BLaER1 treated with 17β-estradiol and CSF1 and Interleukin-3, amounts not matched to agents 10 nM and 100 nM (cell line): ENCODE data around the gene ERG.

ENCODE experiments used
- H3K27ac ChIP-seq, 11 experiments: shearing (Covaris generic); formaldehyde crosslinking; 2 replicates each; pipeline ENCODE4 v1.8.1; 2022
- H3K27me3 ChIP-seq, 11 experiments: shearing (Covaris generic); formaldehyde crosslinking; 2 replicates each; pipeline ENCODE4 v1.8.1; 2022
- H3K36me3 ChIP-seq, 11 experiments: shearing (Covaris generic); formaldehyde crosslinking; 2 replicates each; pipeline ENCODE4 v1.8.1; 2022
- H3K4me1 ChIP-seq, 10 experiments: shearing (Covaris generic); formaldehyde crosslinking; 2 replicates each; pipeline ENCODE4 v1.8.1; 2022
- H3K4me2 ChIP-seq, 11 experiments: shearing (Covaris generic); formaldehyde crosslinking; 2 replicates each; pipeline ENCODE4 v1.8.1; 2022
- H3K4me3 ChIP-seq, 10 experiments: shearing (Covaris generic); formaldehyde crosslinking; 2 replicates each; pipeline ENCODE4 v1.8.1; 2022
- H3K9ac ChIP-seq, 11 experiments: shearing (Covaris generic); formaldehyde crosslinking; 2 replicates each; pipeline ENCODE4 v1.8.1; 2022
- H3K9me3 ChIP-seq, 11 experiments: shearing (Covaris generic); formaldehyde crosslinking; replicated peaks in 1 of 11; 2 replicates each; pipeline ENCODE4 v1.8.1; 2022
- H4K20me1 ChIP-seq, 11 experiments: shearing (Covaris generic); formaldehyde crosslinking; 2 replicates each; pipeline ENCODE4 v1.8.1; 2022
- Cebpa-rat ChIP-seq, 11 experiments: shearing (Covaris generic); IDR thresholded peaks; 2 replicates each; pipeline ENCODE4 v1.8.1; 2022

The ERG gene

GRCh38 chr21:38488640-38489270, 9.5 kb downstream of the ERG start:
- H3K9me3 ChIP-seq: no peaks in the 10 kb centered on the region
- H3K4me1 ChIP-seq: peaks cover 73 to 99% (median 95%) of the 10 kb centered on the region in 10 experiments
- no peak for TF ChIP-seq Cebpa-rat (IDR thresholded peaks at IDR 0.05)
- H3K4me3 ChIP-seq: peak overlapping the region in 9 of 10 experiments; percentile 7 to 56 (median 41); a peak in 14 of 20 replicates
- no peaks in the 10 kb centered on the region for H4K20me1 ChIP-seq
- H3K36me3 ChIP-seq: peaks cover 0 to 25% (median 0%) of the 10 kb centered on the region in 11 experiments; a peak in 4 of 22 replicates
- peak overlapping the region in 9 of 11 experiments; percentile 17 to 88 (median 60); a peak in 18 of 22 replicates for H3K9ac ChIP-seq
- peak overlapping the region; percentile 64 to 97 (median 92) for H3K4me2 ChIP-seq
- no peaks in the 10 kb centered on the region for H3K27me3 ChIP-seq
- H3K27ac ChIP-seq: peak overlapping the region in 9 of 11 experiments; percentile 44 to 92 (median 79); a peak in 18 of 22 replicates

- Histone ChIP-seq H4K20me1 (no peaks in the 10 kb centered on the region), H3K27ac (peak overlapping the region in 9 of 11 experiments; percentile 44 to 92 (median 79); a peak in 18 of 22 replicates), H3K36me3 (peaks cover 0 to 19% (median 0%) of the 10 kb centered on the region in 11 experiments; a peak in 4 of 22 replicates), H3K4me3 (peak overlapping the region in 8 of 10 experiments; percentile 7 to 56 (median 42); a peak in 13 of 20 replicates), H3K9me3 (no peaks in the 10 kb centered on the region), H3K4me2 (peak overlapping the region; percentile 64 to 97 (median 92)), H3K4me1 (peaks cover 67 to 98% (median 93%) of the 10 kb centered on the region in 10 experiments), H3K9ac (peak overlapping the region in 9 of 11 experiments; percentile 17 to 88 (median 60); a peak in 18 of 22 replicates), H3K27me3 (no peaks in the 10 kb centered on the region)
- no peak for TF ChIP-seq Cebpa-rat (IDR thresholded peaks at IDR 0.05)
Measured at GRCh38 chr21:38487901-38488639, 10.2 kb downstream of the ERG start.

GRCh38 chr21:38486706-38487105, 11.6 kb downstream of the ERG start:
- no peak overlapping the region for H3K4me3 ChIP-seq
- TF ChIP-seq Cebpa-rat (IDR thresholded peaks at IDR 0.05): 0 out of 22 replicates have a peak, but pooled peaks of 2 of the 11 experiments have one; percentile 13 to 15
- H3K4me2 ChIP-seq: peak overlapping the region; percentile 60 to 96 (median 72)
- peak overlapping the region in 4 of 11 experiments; percentile 12 to 62 (median 49); a peak in 8 of 22 replicates for H3K9ac ChIP-seq
- H3K27ac ChIP-seq: peak overlapping the region in 9 of 11 experiments; percentile 38 to 91 (median 61); a peak in 15 of 22 replicates
- H3K36me3 ChIP-seq: peaks cover 0 to 25% (median 0%) of the 10 kb centered on the region in 11 experiments; a peak in 4 of 22 replicates
- no peaks in the 10 kb centered on the region for H3K27me3 ChIP-seq
- peaks cover 55 to 98% (median 92%) of the 10 kb centered on the region in 10 experiments for H3K4me1 ChIP-seq
- H4K20me1 ChIP-seq: peaks cover 0 to 4% (median 0%) of the 10 kb centered on the region in 11 experiments; a peak in 1 of 22 replicates
- no peaks in the 10 kb centered on the region for H3K9me3 ChIP-seq

GRCh38 chr21:38486221-38486620, 12.1 kb downstream of the ERG start:
- H3K27me3 ChIP-seq: no peaks in the 10 kb centered on the region
- H3K9ac ChIP-seq: peak overlapping the region in 3 of 11 experiments; percentile 12 to 62 (median 60); a peak in 3 of 22 replicates
- H3K4me1 ChIP-seq: peaks cover 51 to 98% (median 91%) of the 10 kb centered on the region in 10 experiments
- H3K27ac ChIP-seq: peak overlapping the region in 9 of 11 experiments; percentile 38 to 91 (median 61); a peak in 15 of 22 replicates
- TF ChIP-seq Cebpa-rat (IDR thresholded peaks at IDR 0.05): no peak
- H3K9me3 ChIP-seq: no peaks in the 10 kb centered on the region
- H3K4me3 ChIP-seq: 0 out of 20 replicates have a peak overlapping the region, but pooled peaks of 1 of the 10 experiments have one; percentile 8
- H4K20me1 ChIP-seq: peaks cover 0 to 4% (median 0%) of the 10 kb centered on the region in 11 experiments; a peak in 1 of 22 replicates
- H3K36me3 ChIP-seq: peaks cover 0 to 22% (median 0%) of the 10 kb centered on the region in 11 experiments; a peak in 3 of 22 replicates
- peak overlapping the region; percentile 60 to 96 (median 72); a peak in 21 of 22 replicates for H3K4me2 ChIP-seq

GRCh38 chr21:38479641-38480525, 18.4 kb downstream of the ERG start:
- peak overlapping the region in 9 of 11 experiments; percentile 56 to 91 (median 79); a peak in 18 of 22 replicates for H3K27ac ChIP-seq
- peaks cover 0 to 18% (median 0%) of the 10 kb centered on the region in 11 experiments; a peak in 4 of 22 replicates for H3K27me3 ChIP-seq
- peaks cover 0 to 6% (median 0%) of the 10 kb centered on the region in 11 experiments; a peak in 1 of 22 replicates for H3K36me3 ChIP-seq
- no peak for TF ChIP-seq Cebpa-rat (IDR thresholded peaks at IDR 0.05)
- H3K9me3 ChIP-seq: no peaks in the 10 kb centered on the region
- H3K4me1 ChIP-seq: peaks cover 54 to 99% (median 94%) of the 10 kb centered on the region in 10 experiments
- H4K20me1 ChIP-seq: peaks cover 0 to 4% (median 0%) of the 10 kb centered on the region in 11 experiments; a peak in 2 of 22 replicates
- peak overlapping the region in 4 of 10 experiments; percentile 10 to 41 (median 27); a peak in 6 of 20 replicates for H3K4me3 ChIP-seq
- H3K4me2 ChIP-seq: peak overlapping the region; percentile 77 to 97 (median 87)
- peak overlapping the region in 9 of 11 experiments; percentile 10 to 68 (median 52); a peak in 14 of 22 replicates for H3K9ac ChIP-seq

GRCh38 chr21:38478782-38479181, 19.5 kb downstream of the ERG start:
- no peaks in the 10 kb centered on the region for H3K9me3 ChIP-seq
- peak overlapping the region in 10 of 11 experiments; percentile 32 to 91 (median 79); a peak in 17 of 22 replicates for H3K27ac ChIP-seq
- H3K9ac ChIP-seq: peak overlapping the region in 6 of 11 experiments; percentile 6 to 80 (median 72); a peak in 3 of 22 replicates
- peaks cover 0 to 18% (median 0%) of the 10 kb centered on the region in 11 experiments; a peak in 4 of 22 replicates for H3K27me3 ChIP-seq
- H3K4me2 ChIP-seq: peak overlapping the region; percentile 77 to 97 (median 87)
- peaks cover 0 to 4% (median 0%) of the 10 kb centered on the region in 11 experiments; a peak in 2 of 22 replicates for H4K20me1 ChIP-seq
- H3K4me3 ChIP-seq: 0 out of 20 replicates have a peak overlapping the region, but pooled peaks of 2 of the 10 experiments have one; percentile 22 to 32
- no peak for TF ChIP-seq Cebpa-rat (IDR thresholded peaks at IDR 0.05)
- H3K4me1 ChIP-seq: peaks cover 61 to 99% (median 95%) of the 10 kb centered on the region in 10 experiments
- peaks cover 0 to 11% (median 0%) of the 10 kb centered on the region in 11 experiments; a peak in 1 of 22 replicates for H3K36me3 ChIP-seq

- Histone ChIP-seq H3K36me3 (peaks cover 0 to 8% (median 0%) of the 10 kb centered on the region in 11 experiments; a peak in 1 of 22 replicates), H3K27ac (peak overlapping the region in 10 of 11 experiments; percentile 9 to 91 (median 79); a peak in 19 of 22 replicates), H3K27me3 (peaks cover 0 to 18% (median 0%) of the 10 kb centered on the region in 11 experiments; a peak in 4 of 22 replicates), H3K4me2 (peak overlapping the region; percentile 77 to 97 (median 87)), H3K9me3 (no peaks in the 10 kb centered on the region), H4K20me1 (peaks cover 0 to 4% (median 0%) of the 10 kb centered on the region in 11 experiments; a peak in 2 of 22 replicates), H3K4me3 (peak overlapping the region in 9 of 10 experiments; percentile 13 to 59 (median 47); a peak in 13 of 20 replicates), H3K9ac (peak overlapping the region in 9 of 11 experiments; percentile 56 to 80 (median 73); a peak in 18 of 22 replicates), H3K4me1 (peaks cover 77 to 100% (median 99%) of the 10 kb centered on the region in 10 experiments)
- no peak for TF ChIP-seq Cebpa-rat (IDR thresholded peaks at IDR 0.05)
Measured at GRCh38 chr21:38477226-38477625, 21.1 kb downstream of the ERG start.
